PFSK-1 (cell line): ENCODE results near the gene MGAT4C.

ENCODE experiments used
- POLR2AphosphoS5 ChIP-seq: IDR thresholded peaks from 2 replicates; pipeline ENCODE4 v1.6.1; 2012; ENCODE audit warnings: low read depth, mild to moderate bottlenecking, control low read depth, low read length, moderate library complexity
- SIN3A ChIP-seq: IDR thresholded peaks from 2 replicates; pipeline ENCODE4 v1.6.1; 2012; ENCODE audit warnings: mild to moderate bottlenecking, low read length, moderate library complexity, borderline replicate concordance; ENCODE audit not compliant: insufficient read depth
- TAF1 ChIP-seq: IDR thresholded peaks from 2 replicates; pipeline ENCODE4 v1.6.1; 2012; ENCODE audit warnings: low read length, control low read depth, borderline replicate concordance; ENCODE audit not compliant: insufficient read depth
- TF ChIP-seq, protein P1 (sequence below), 2 experiments: IDR thresholded peaks; 2 replicates each; pipeline versions ENCODE4 v1.6.1 to v1.8.0; 2011 to 2012; ENCODE audit warnings: low read depth in 2 of 2, low read length in 2 of 2, control low read depth in 1 of 2, inconsistent platforms in 1 of 2, mild to moderate bottlenecking in 1 of 2, moderate library complexity in 1 of 2; ENCODE audit not compliant: insufficient read depth in 1 of 2

DNA sequence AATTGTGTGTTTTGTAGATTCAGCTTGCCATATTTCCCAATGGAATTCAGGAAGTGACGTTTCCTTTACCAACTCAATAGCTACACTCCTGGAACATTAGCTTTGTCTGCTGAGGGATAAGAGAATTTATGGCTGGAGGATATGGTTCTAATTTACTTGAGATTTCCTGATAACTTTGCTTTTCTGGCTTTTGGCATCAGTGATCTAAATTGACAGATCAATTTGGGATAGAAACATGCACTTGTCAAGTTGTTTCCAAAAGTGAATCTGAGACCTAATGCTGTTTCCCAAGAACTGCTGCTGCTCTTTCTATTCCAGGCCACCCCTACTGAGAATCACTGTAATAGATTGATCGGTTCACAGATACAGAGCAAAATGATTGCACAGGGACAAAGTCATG lies 43.2 kb downstream of the MGAT4C start:
- no peak for TF ChIP-seq TAF1
- no peak for TF ChIP-seq SIN3A
- TF ChIP-seq, protein P1, sequence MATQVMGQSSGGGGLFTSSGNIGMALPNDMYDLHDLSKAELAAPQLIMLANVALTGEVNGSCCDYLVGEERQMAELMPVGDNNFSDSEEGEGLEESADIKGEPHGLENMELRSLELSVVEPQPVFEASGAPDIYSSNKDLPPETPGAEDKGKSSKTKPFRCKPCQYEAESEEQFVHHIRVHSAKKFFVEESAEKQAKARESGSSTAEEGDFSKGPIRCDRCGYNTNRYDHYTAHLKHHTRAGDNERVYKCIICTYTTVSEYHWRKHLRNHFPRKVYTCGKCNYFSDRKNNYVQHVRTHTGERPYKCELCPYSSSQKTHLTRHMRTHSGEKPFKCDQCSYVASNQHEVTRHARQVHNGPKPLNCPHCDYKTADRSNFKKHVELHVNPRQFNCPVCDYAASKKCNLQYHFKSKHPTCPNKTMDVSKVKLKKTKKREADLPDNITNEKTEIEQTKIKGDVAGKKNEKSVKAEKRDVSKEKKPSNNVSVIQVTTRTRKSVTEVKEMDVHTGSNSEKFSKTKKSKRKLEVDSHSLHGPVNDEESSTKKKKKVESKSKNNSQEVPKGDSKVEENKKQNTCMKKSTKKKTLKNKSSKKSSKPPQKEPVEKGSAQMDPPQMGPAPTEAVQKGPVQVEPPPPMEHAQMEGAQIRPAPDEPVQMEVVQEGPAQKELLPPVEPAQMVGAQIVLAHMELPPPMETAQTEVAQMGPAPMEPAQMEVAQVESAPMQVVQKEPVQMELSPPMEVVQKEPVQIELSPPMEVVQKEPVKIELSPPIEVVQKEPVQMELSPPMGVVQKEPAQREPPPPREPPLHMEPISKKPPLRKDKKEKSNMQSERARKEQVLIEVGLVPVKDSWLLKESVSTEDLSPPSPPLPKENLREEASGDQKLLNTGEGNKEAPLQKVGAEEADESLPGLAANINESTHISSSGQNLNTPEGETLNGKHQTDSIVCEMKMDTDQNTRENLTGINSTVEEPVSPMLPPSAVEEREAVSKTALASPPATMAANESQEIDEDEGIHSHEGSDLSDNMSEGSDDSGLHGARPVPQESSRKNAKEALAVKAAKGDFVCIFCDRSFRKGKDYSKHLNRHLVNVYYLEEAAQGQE (IDR thresholded peaks at IDR 0.05; ENCODE audit: insufficient read depth in 1 of 2, low read depth in 2 of 2, low read length in 2 of 2): no peak
- no peak for TF ChIP-seq POLR2AphosphoS5
